IPS-NIHi7 (cell line): ENCODE data around the gene TANC1.

Source experiments
- DNase-seq: peaks from one replicate; pipeline ENCODE4 v3.0.0; 2012; ENCODE audit warnings: mixed read lengths; ENCODE audit errors: extremely low spot score

The TANC1 gene

GRCh38 chr2:158994920-158995676, 26.7 kb downstream of the TANC1 start:
- DNase-seq, result peak; percentile 69

- no peak for DNase-seq
These were observed 27.2 kb downstream of the TANC1 start for GRCh38 chr2:158995677-158996049.

- no peak for DNase-seq
These were observed 28.0 kb downstream of the TANC1 start for GRCh38 chr2:158996378-158996993.

DNA sequence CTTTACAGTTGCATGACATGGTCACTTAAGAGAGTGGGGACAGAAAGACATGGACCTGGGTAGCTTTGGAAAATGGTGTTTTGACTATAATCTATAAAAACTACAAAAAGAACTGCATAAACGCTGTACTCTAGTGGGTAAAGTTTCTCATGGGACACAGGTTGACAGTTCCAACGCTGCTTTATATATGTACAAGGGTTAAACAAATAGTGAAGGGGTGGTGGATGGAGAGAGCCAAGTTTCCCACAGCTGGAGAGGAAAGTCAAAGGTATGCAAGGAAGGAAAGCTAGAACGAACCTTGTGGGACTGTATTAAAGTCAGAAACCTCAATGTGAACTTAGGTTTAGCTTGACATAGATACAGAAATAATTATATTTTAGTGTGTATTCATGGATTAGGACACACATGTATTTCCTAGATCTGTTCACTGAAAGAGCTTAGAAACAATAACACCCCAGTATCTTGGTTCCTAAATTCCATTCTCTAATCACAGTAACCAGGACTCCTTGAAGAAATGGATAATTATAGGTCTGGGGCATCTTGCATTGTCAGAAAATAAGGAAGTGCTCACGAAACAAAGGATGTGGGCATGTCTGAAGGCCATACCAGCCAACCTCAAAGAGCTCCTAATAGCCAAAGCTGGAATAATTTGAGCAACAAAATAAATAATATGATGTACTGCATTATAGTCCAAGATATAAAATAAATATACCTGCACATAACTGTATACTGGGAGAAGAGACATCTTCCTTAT, 28.8 kb downstream of the TANC1 start:
- no peak for DNase-seq

DNA sequence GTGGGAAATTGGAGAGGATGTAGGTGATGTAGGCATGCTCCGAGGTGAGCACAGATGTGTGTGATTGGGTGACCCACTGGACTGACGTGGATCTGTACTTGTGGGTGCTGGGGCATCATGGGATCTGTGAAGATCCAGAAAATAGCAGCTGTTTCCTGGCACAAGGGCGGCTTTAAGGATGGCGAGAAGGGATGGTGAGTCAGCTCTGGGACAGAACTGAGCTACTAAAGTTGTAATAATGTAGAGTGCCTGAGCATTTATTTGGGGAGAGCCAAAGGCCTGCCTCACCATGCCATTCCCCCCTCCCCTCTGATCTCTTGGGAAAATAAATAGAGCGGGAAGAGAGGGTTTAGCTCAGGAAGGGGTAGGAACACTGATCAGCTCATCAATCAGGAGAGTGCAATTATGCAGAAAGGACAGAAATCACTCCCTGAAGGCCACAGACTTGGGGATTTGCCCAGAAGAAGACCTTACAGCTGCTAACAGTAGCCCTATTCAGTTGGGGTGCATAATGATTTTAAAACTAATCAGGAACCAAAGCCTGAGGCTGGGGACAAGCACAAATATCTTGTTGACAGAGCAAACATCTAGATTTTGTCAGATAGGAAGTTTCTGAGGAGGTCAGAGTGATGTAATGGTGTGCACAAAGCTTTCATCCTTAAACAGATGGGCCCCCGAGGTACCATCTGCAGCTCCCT, 30.3 kb downstream of the TANC1 start:
- DNase-seq, result no peak

DNA sequence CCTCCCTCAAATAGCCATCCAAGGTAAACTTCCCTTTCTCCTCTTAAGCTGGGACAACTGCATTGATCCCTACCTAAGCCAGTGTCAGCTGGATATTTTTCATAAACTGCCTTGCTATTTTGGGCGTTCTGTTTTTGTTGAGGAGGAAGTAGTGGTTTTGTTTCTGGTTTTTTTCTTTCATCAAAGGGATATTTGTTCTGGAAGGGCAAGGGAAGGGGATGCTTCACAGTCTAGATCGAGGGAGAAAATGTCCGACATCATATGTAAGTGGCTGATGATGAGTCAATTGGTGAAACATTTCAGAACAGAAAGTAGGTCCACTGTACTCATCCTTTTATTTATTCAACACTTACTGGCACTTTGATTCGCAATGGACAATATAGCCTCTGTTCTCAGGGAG, 31.0 kb downstream of the TANC1 start:
- no peak for DNase-seq

- no peak for DNase-seq
These were observed 31.6 kb downstream of the TANC1 start for GRCh38 chr2:159000072-159000471.

GRCh38 chr2:159002462-159003111, 34.1 kb downstream of the TANC1 start:
- DNase-seq, result no peak

GRCh38 chr2:159003555-159003954, 35.1 kb downstream of the TANC1 start:
- DNase-seq, result no peak

DNA sequence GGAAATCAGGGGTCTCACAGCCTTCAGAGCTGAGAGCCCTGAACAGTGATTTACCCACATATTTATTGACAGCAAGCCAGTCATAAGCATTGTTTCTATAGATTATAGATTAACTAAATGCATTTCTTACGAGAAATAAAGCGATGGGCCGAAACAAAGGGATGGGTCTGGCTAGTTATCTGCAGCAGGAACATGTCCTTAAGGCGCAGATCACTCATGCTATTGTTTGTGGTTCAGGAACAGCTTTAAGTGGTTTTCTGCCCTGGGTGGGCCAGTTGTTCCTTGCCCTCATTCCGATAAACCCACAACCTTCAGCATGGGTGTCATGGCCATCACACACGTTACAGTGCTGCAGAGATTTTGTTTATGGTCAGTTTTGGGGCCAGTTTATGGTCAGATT, 36.4 kb downstream of the TANC1 start:
- no peak for DNase-seq

GRCh38 chr2:159009940-159010339, 41.5 kb downstream of the TANC1 start:
- no peak for DNase-seq

- DNase-seq, result peak; percentile 31
These were observed 41.9 kb downstream of the TANC1 start for GRCh38 chr2:159010340-159010739.

DNA sequence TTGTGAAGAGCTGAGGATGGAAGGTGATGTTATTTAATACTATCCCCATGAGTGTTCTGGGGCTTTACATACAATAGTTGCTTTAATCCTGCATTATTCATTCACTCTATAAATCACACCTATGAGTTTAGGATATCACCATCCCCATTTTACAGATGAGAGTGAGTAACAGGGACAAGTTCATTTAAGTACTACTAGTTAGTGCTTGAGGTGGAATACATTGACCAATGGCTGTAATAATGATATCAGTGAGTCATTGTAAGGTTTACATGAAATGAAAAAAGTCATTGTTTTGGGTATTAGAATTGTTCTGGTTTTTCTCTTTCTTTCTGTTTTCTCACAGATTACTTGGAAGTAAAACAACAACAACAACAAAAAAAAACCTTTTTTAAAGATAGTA, 42.5 kb downstream of the TANC1 start:
- DNase-seq, result no peak

DNA sequence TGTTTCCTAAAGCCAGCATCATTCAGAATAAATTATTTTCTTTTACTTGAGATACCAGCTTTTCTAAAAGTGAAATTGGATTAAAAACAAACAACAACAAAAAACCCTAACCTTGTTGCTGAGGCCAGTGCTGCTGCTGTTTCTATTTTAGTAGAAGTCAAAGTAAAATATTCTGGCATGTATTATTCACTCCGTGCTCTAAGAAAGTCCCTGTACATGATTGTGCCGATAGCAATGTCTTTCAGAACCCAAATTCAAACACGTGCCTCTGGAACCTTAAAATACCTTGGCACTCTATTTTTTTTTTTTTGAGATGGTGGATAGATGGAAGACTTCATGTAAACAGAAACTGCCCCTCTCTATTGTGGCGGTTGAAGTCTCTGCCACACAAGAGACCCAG, 43.7 kb downstream of the TANC1 start:
- no peak for DNase-seq

- no peak for DNase-seq
These were observed 44.7 kb downstream of the TANC1 start for GRCh38 chr2:159013103-159013502.

GRCh38 chr2:159015174-159015573, 46.7 kb downstream of the TANC1 start:
- no peak for DNase-seq

- no peak for DNase-seq
These were observed 47.4 kb downstream of the TANC1 start for GRCh38 chr2:159015823-159016222.

DNA sequence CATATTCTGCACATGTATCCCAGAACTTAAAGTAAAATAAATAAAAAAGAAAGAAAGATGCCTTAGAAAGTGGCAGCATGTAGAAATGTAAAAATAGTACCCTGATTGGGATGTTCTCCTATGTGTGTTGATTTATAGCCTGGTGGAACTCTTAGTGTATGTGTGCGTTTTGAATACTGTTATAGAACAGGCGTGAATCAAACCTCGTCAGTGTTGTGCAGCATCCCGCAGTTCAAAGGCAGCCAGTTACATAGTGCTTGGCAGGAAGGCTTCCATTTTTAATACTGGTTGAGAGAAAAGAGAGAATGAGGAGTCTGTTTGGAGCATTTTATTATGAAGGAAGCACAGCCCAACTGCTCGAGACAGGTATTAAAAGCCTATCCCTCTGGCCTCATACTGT, 49.4 kb downstream of the TANC1 start:
- DNase-seq, result no peak

DNA sequence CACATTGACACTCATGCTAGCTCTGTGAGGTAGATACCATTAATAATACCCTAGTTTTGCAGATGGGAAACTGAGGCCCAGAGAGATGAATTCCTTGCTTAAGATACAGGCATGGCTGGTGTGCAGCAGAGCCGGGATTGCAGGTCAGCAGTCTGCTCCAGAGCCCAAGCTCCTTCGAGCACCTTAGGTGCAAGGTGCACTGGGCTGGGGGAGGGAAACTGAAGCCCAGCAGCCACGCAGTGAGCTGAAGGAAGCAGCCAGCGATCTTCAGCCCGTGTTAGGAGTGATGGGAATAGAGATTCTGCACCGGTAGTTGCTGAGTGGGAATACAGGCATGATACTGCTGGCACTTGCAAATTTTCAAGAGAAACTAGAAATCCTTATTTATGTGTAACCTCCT, 50.6 kb downstream of the TANC1 start:
- DNase-seq, result no peak

DNA sequence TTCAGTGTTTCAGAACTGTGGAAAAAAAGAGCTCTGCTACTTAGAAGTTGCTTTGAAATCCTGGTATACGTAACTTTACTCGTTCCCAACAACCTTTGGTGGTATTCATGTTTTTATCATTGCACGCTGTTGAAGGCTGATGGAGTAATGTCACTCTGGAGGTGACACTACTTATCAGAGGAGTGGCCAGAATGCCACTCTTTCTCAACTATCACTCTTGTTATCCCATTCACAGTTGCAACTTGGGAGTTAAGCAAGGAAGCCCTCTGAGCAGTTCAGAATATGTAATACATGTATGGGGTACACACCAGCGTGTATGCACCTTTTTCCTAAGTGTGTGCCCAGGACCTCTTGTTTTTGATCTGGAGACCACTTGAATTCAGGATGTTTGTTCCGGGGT, 53.6 kb downstream of the TANC1 start:
- no peak for DNase-seq

DNA sequence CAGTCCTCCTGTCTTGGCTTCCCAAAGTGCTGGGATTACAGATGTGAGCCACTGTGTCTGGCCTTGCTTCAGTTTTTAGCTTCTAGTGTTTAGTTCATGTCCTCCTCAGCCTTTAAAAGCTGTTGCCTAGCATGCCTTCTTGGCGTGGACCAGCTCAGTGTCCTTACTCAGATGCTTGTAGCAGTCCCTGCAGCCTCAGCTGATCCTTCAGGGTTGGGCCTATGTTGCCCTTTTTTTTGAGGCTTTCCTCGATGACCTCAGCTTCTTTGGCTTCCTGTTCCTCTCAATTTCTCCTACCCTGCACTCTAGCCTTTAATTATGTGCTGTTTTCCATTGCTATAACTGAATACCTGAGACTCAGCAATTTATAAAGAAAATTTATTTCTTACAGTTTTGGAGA, 57.7 kb downstream of the TANC1 start:
- no peak for DNase-seq

GRCh38 chr2:159028776-159029175, 60.3 kb downstream of the TANC1 start:
- DNase-seq, result no peak
